Activated CD4-positive, alpha-beta T cell treated with anti-CD3 and anti-CD28 coated beads, Interleukin-2, amount 50 U/mL, for 24 hours (primary cell): ENCODE measurements around the gene AGAP2.
"Not testable (repeated sequence)": the region's sequence is repeated elsewhere in the genome, so short reads cannot be mapped to it uniquely, and the experiment has no call there.

Experiments used
- DNase-seq, 2 donors: peaks; one replicate each; pipeline ENCODE4 v3.0.0-alpha.2; 2020; ENCODE audit warnings: low read depth in 1 of 2, low spot score in 1 of 2

The AGAP2 gene

GRCh38 chr12:57698414-57698813 is 40.1 kb downstream of the AGAP2 start:
- no peak for DNase-seq

- no peak for DNase-seq
These were observed 41.5 kb downstream of the AGAP2 start for GRCh38 chr12:57697076-57697475.

GRCh38 chr12:57695770-57696432 is 42.6 kb downstream of the AGAP2 start:
- no peak for DNase-seq

DNA sequence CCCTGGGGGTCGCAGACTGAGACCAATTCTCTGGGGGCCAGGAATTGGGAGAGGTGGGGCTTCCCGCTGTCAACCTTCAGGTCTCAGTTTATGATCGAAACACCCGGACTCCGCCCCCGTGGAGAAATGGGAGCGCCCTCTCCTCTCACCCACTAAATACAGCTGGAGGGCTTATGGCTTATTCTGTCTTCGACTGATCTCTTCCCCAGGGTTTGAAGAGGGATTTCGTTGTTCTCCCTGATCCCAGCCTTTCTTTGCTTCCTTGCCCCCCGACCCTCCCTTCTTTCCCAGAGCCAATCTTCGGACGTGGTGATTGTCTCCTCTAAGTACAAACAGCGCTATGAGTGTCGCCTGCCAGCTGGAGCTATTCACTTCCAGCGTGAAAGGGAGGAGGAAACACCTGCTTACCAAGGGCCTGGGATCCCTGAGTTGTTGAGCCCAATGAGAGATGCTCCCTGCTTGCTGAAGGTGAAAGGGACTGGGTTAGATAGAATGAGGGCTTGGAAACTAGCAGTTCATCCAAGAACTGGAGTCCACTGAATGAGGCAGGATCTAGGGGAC is 44.0 kb downstream of the AGAP2 start:
- peak in 1 of 2 donors; percentile 6 for DNase-seq

DNA sequence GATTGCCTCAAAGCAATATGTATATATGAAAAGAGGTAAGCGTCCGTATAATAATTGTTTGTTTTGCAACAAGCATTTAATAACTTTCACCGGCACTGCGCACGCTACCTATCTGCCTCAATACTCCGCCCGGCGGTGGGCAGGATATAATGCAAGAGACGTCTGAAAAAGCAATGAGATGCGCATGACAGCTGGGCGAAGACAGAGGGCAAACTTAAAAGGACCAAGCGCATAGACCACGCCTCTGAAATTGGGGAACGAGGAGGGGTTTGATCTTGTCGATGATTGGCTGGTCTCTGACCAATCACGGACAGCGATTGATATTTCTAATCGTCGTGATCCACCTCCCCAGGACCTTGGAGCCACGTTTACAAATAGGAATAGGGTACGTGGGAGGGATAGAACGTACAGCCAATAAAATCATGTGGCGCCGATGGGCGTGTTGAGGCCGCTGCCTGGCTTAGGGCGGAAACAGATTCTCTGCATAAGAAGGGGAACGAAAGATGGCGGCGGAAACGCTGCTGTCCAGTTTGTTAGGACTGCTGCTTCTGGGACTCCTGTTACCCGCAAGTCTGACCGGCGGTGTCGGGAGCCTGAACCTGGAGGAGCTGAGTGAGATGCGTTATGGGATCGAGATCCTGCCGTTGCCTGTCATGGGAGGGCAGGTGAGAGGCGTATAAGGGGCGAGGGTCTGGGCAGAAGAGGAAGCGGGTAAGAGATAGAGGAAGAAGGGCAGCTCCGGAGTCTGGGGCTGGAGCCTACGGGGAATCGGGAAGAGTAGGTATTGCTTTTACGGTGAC is 44.7 kb downstream of the AGAP2 start, which contains the start of gene OS9:
TSS of gene OS9 (plus strand) at position 474 of the 800 bp plus-strand sequence. CDS start at position 504, 30 bp downstream.
- DNase-seq = peak; percentile 72 to 96

DNA sequence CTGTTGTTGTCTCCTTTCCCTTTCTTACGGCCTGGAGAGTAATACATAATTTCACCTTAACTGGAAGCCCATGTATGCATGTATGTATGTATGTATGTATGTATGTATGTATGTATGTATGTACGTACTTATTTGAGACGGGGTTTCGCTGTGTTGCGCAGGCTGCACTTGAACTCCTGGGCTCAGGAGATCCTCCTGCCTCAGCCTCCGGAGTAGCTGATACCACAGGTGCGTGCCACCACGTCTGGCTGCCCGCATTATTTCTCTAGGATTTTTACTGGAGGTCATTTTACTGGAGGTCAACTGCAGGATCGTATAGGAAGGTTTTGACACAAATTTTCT is 45.3 kb downstream of the AGAP2 start:
- no peak for DNase-seq

GRCh38 chr12:57692500-57692899 is 46.0 kb downstream of the AGAP2 start:
- no peak for DNase-seq

DNA sequence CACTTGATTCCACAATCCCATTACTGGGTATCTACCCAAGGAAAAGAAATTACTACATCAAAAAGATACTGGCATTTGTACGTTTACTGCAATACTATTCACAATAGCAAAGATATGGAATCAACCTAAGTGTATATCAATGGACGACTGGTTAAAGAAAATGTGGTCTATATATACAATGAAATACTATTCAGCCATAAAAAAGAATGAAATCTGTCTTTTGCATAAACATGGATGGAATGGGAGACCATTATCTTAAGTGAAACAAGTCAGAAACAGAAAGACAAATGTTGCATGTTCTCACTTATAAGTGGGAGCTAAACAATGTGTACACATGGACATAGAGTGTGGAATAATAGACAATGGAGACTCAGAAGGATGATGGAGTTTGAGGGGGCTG is 49.6 kb downstream of the AGAP2 start:
- DNase-seq = no peak

DNA sequence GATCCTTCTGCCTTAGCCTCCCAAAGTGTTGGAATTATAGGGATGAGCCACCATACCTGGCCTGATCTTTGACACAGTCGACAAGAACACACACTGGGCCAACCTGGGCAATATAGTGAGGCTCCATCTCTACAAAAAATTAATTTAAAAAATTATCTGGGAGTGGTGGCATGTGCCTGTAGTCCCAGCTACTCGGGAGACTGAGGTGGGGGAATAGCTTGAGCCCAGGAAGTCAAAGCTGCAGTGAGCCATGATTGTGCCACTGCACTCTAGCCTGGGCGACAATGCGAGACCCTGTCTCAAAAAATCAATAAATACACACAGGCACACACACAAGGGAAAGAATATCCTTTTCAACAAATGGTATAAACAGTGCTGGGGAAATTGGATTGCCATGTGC is 50.7 kb downstream of the AGAP2 start:
- DNase-seq = no peak

- DNase-seq = no peak
These were observed 58.8 kb downstream of the AGAP2 start for GRCh38 chr12:57679697-57680096.

DNA sequence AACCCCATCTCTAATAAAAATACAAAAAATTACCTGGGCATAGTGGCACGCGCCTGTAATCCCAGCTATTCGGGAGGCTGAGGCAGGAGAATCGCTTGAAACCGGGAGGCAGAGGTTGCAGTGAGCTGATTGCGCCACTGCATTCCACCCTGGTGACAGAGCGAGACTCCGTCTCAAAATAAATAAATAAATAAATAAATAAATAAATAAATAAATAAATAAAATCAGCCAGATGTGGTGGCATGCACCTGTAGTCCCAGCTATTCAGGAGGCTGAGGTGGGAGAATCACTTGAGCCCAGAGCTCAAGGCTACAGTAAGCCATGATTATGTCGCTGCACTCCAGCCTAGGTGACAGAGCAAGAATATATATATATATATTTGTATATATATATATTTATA is 60.6 kb downstream of the AGAP2 start:
- not testable (repeated sequence) for DNase-seq

- DNase-seq = no peak
These were observed 63.9 kb downstream of the AGAP2 start for GRCh38 chr12:57674691-57675090.
